Tibial nerve (tissue), 4 donors: Measurements from ENCODE around the gene MEX3D. TPM values are rescaled to one million over a fixed set of nuclear protein-coding genes. Genes with fewer than 3 reads are reported as not detected.
"Not testable (repeated sequence)": the region's sequence is repeated elsewhere in the genome, so short reads cannot be mapped to it uniquely, and the experiment has no call there.

ENCODE experiments used
- DNase-seq, 2 donors: peaks; one replicate each; pipeline ENCODE4 v3.0.0-alpha.2; 2019; ENCODE audit warnings: low spot score in 2 of 2
- H3K27ac ChIP-seq, 4 donors: fragments of 200-600 bp; sonication (generic) in 3 of 4; one replicate each; pipeline ENCODE4 v1.5.1; 2017 to 2019; ENCODE audit warnings: mild to moderate bottlenecking in 1 of 4
- H3K27me3 ChIP-seq, 2 donors: fragments of 200-600 bp; sonication (generic) in 1 of 2; one replicate each; pipeline versions ENCODE4 v1.5.1 to v1.6.0; 2017 to 2019
- H3K36me3 ChIP-seq, 3 donors: fragments of 200-600 bp; sonication (generic); one replicate each; pipeline ENCODE4 v1.5.1; 2018 to 2019
- H3K4me1 ChIP-seq, 4 donors: fragments of 200-600 bp; sonication (generic) in 3 of 4; one replicate each; pipeline ENCODE4 v1.5.1; 2017 to 2019
- H3K4me3 ChIP-seq, 4 donors: fragments of 200-600 bp; sonication (generic) in 3 of 4; one replicate each; pipeline ENCODE4 v1.5.1; 2017 to 2019; ENCODE audit warnings: mild to moderate bottlenecking in 1 of 4, moderate library complexity in 1 of 4
- H3K9me3 ChIP-seq, 4 donors: fragments of 200-600 bp; sonication (generic) in 3 of 4; one replicate each; pipeline ENCODE4 v1.5.1; 2017 to 2019
- EP300 ChIP-seq, 2 donors: sonication (generic); formaldehyde crosslinking; IDR thresholded peaks; one replicate each; pipeline ENCODE4 v1.6.1; 2017; ENCODE audit warnings: antibody characterized with exemption in 2 of 2, mild to moderate bottlenecking in 1 of 2
- POLR2A ChIP-seq, 2 donors: fragments of 450-650 bp; IDR thresholded peaks; one replicate each; pipeline ENCODE4 v1.6.1; 2017; ENCODE audit warnings: antibody characterized with exemption in 2 of 2, mild to moderate bottlenecking in 2 of 2, moderate library complexity in 2 of 2
- WGBS, 2 donors: methylation state at CpG; one replicate each; pipeline ENCODE4 v1.1.5; 2018; 5-methylcytosine and 5-hydroxymethylcytosine counted together
- total RNA-seq, 4 donors: library from RNA; depleted of rRNA; stranded (reverse); fragments of >200 nt; gene quantifications; one replicate each; pipeline ENCODE4 v1.1.0, GENCODE V29; 2016
- TF ChIP-seq, protein P1 (sequence below), 5 experiments: fragments of 200-600 bp in 3 of 5; fragments of 450-650 bp in 2 of 5; sonication (generic) in 3 of 5; IDR thresholded peaks; one replicate each; pipeline ENCODE4 v1.5.1; 2016 to 2019; ENCODE audit warnings: antibody characterized with exemption in 5 of 5, mild to moderate bottlenecking in 3 of 5, moderate library complexity in 2 of 5

The MEX3D gene
- total RNA-seq, 4 donors from 2014 or later: 19.4 to 32.7 (median 27.4) TPM

DNA sequence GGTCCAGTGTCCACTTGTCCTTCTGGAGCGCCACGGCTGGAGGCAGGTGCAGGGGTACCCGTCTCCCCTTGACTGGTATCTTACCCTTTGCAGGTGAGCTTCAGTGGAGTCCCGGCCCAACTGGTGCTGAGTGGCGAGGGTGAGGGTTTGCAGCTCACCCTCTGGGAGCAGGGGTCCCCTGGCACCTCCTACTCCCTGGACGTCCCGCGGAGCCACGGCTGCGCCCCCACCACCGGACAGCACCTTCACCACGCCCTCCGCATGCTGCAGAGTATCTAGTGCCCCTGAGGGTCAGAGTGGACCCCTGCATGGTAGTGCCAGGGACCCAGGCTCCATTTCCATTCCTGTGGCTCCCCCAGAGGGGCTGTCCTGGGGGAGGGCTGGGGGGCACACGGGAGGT, 33.2 kb downstream of the MEX3D start:
- no peak for TF ChIP-seq EP300 (IDR thresholded peaks at IDR 0.05)
- DNase-seq: no peak
- 89 to 91% methylated on average over 13 to 14 of the region's 14 CpGs for WGBS, 2 donors
- Histone ChIP-seq H3K36me3 (no peaks in the 10 kb centered on the region), H3K4me3 (no peak overlapping the region), H3K27me3 (peaks cover 0 to 6% of the 10 kb centered on the region in 2 donors), H3K9me3 (no peaks in the 10 kb centered on the region), H3K4me1 (peaks cover 0 to 9% (median 0%) of the 10 kb centered on the region in 4 donors), H3K27ac (no peak overlapping the region)

DNA sequence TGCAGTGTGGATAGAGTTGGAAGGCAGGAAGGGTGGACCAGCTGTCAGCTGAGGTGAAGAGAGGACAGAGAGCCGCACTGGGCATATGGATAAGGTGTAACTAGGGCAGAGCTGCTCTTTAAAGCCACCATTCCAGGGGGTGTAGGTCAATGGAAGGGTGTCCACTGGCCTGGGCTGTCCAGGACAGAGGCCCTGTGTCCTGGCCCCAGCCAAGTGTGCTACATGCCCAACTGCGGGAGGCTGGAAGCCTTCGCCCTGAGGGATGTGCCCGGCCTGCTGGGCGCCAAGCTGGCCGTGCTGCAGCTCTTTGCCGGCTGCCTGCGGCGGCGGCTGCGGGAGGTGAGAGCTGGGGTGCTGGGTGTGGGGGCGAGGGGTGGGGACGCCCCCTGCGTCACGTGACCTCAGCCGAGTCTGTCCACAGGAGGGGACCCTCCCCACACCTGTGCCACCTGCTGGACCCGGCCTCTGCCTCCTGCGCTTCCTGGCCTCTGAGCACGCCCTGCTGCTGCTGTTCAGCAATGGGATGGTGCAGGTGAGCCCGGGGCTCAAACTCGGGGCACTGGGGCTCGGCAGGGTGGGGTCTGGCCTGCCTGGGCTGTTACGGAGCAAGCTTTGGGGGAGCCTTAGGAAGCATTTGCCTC, 34.5 kb downstream of the MEX3D start:
- Histone ChIP-seq H3K27ac (no peak overlapping the region), H3K9me3 (no peaks in the 10 kb centered on the region), H3K27me3 (peaks cover 0 to 17% of the 10 kb centered on the region in 2 donors), H3K36me3 (no peaks in the 10 kb centered on the region), H3K4me3 (no peak overlapping the region), H3K4me1 (peaks cover 0 to 1% (median 0%) of the 10 kb centered on the region in 4 donors)
- TF ChIP-seq EP300 (IDR thresholded peaks at IDR 0.05) (no peak), POLR2A (IDR thresholded peaks at IDR 0.05) (no peak)
- TF ChIP-seq, protein P1, sequence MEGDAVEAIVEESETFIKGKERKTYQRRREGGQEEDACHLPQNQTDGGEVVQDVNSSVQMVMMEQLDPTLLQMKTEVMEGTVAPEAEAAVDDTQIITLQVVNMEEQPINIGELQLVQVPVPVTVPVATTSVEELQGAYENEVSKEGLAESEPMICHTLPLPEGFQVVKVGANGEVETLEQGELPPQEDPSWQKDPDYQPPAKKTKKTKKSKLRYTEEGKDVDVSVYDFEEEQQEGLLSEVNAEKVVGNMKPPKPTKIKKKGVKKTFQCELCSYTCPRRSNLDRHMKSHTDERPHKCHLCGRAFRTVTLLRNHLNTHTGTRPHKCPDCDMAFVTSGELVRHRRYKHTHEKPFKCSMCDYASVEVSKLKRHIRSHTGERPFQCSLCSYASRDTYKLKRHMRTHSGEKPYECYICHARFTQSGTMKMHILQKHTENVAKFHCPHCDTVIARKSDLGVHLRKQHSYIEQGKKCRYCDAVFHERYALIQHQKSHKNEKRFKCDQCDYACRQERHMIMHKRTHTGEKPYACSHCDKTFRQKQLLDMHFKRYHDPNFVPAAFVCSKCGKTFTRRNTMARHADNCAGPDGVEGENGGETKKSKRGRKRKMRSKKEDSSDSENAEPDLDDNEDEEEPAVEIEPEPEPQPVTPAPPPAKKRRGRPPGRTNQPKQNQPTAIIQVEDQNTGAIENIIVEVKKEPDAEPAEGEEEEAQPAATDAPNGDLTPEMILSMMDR (IDR thresholded peaks at IDR 0.05): no peak
- WGBS, 2 donors: 80 to 86% methylated on average over 17 to 22 of the region's 23 CpGs
- DNase-seq: no peak

DNA sequence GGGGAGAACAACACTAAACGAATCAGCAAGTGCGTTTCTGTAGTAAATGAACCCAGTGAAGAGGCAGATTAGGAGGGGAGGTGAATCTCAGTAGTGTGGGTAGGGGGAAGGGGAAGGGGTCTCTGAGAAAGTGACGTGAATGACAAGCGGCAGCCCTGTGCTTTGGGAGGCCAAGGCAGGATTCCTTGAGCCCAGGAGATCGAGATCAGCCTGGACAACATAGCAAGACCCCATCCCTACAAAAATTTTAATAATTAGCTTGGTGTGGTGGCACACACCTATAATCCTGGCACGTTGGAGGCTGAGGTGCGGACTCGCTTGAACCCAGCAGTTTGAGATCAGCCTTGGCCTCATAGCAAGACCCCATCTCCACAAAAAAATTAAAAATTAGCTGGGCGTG, 36.1 kb downstream of the MEX3D start:
- H3K4me3 ChIP-seq: no peak overlapping the region

DNA sequence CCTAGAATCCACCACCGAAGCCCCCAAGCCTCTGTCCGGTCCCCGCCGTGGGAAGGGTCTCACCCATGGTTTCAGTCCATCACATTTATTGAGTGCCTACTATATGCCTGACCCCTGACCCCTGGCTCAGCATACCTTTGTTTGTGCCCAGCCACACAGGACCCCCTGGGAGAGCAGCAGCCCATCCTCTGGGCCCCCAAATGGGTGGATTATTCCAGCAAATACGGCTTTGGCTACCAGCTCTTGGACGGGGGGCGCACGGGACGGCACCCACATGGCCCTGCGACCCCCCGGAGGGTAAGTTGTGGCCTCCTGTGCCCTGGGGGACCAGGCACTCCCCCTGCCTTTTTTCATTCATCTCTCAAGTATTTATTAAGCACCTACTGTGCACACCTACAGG, 36.5 kb downstream of the MEX3D start:
- no peaks in the 10 kb centered on the region for H3K9me3 ChIP-seq
- no peak for DNase-seq
- H3K27me3 ChIP-seq: peaks cover 0 to 34% of the 10 kb centered on the region in 2 donors
- TF ChIP-seq EP300 (IDR thresholded peaks at IDR 0.05): no peak
- TF ChIP-seq, protein P1 (IDR thresholded peaks at IDR 0.05): no peak
- no peak for TF ChIP-seq POLR2A (IDR thresholded peaks at IDR 0.05)
- 72 to 81% methylated on average over 11 of the region's 11 CpGs for WGBS, 2 donors
- no peaks in the 10 kb centered on the region for H3K4me1 ChIP-seq
- H3K4me3 ChIP-seq: no peak overlapping the region
- no peak overlapping the region for H3K27ac ChIP-seq
- H3K36me3 ChIP-seq: no peaks in the 10 kb centered on the region

More for the DNA sequence above, 36.1 kb downstream of the MEX3D start:
- no peak overlapping the region for H3K27ac ChIP-seq
- no peaks in the 10 kb centered on the region for H3K9me3 ChIP-seq
- no peaks in the 10 kb centered on the region for H3K36me3 ChIP-seq
- peaks cover 0 to 30% of the 10 kb centered on the region in 2 donors for H3K27me3 ChIP-seq
- no peak for DNase-seq
- no peak for TF ChIP-seq POLR2A (IDR thresholded peaks at IDR 0.05)
- TF ChIP-seq EP300 (IDR thresholded peaks at IDR 0.05): no peak
- TF ChIP-seq, protein P1 (IDR thresholded peaks at IDR 0.05): no peak
- WGBS, 2 donors: 90 to 93% methylated on average over 9 of the region's 9 CpGs
- no peaks in the 10 kb centered on the region for H3K4me1 ChIP-seq

DNA sequence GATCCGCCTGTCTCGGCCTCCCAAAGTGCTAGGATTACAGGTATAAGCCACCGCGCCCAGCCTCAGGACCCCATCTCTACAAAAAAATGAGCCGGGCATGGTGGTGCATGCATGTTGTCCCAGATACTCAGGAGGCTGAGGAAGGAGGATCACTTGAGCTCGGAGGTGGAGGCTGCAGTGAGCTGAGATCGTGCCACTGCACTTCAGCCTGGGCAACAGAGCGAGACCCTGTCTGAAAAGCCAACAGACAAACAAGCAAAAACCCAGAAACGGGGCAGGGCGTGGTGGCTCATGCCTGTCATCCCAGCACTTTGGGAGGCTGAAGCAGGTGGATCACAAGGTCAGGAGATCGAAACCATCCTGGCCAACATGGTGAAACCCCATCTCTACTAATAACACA, 37.3 kb downstream of the MEX3D start:
- not testable (repeated sequence) for H3K4me1 ChIP-seq, H3K27ac ChIP-seq, H3K9me3 ChIP-seq, H3K4me3 ChIP-seq, DNase-seq, H3K36me3 ChIP-seq
- H3K27me3 ChIP-seq: peaks cover 0 to 42% of the 10 kb centered on the region in 2 donors
- 94 to 95% methylated on average over 11 of the region's 11 CpGs for WGBS, 2 donors

DNA sequence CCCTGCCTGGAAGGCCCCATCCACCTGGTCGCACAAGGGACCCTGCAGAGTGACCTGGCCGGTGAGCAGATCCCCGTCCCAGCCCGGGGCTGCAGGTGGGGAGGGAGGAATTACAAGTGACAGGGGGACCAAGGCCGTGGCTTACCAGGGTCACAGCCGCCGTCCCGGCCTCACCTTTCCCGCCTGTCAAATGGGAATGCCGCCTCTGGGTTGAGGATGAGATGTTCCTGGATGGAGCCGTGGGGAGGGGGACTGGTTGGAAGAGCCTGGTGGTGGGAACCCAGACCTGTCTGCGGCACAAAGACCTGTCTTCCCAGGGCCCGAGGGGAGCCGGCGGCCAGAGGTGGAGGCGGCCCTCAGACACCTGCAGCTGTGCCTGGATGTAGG, 38.7 kb downstream of the MEX3D start:
- WGBS, 2 donors: 76% methylated on average over 9 to 15 of the region's 16 CpGs
- no peaks in the 10 kb centered on the region for H3K9me3 ChIP-seq
- peaks cover 0 to 2% (median 0%) of the 10 kb centered on the region in 4 donors for H3K4me1 ChIP-seq
- peaks cover 0 to 56% of the 10 kb centered on the region in 2 donors for H3K27me3 ChIP-seq
- H3K4me3 ChIP-seq: no peak overlapping the region
- H3K36me3 ChIP-seq: no peaks in the 10 kb centered on the region
- DNase-seq: no peak
- no peak overlapping the region for H3K27ac ChIP-seq
- TF ChIP-seq POLR2A (IDR thresholded peaks at IDR 0.05): no peak
- no peak for TF ChIP-seq EP300 (IDR thresholded peaks at IDR 0.05)
- TF ChIP-seq, protein P1 (IDR thresholded peaks at IDR 0.05): no peak
